Left renal cortex interstitium (tissue), 4 donors: ENCODE results near the gene KRTAP17-1. TPM values are rescaled to one million over a fixed set of nuclear protein-coding genes. Genes with fewer than 3 reads are reported as not detected.

Source experiments
- polyA plus RNA-seq, 4 donors: library from polyadenylated mRNA; unstranded; fragments of 120-200 nt; gene quantifications; one replicate each; pipeline ENCODE4 v1.2.1, GENCODE V29; 2013; ENCODE audit not compliant: insufficient read length in 4 of 4

Gene KRTAP17-1
- polyA plus RNA-seq, 4 donors = not detected

Other genes starting within 250 kb of the KRTAP17-1 start
- gene KRTAP2-4, start 249.8 kb downstream of the KRTAP17-1 start, polyA plus RNA-seq = not detected
- gene KRTAP4-7, start 231.6 kb downstream of the KRTAP17-1 start, polyA plus RNA-seq = not detected
- not detected for gene KRTAP4-8, start 217.6 kb downstream of the KRTAP17-1 start, polyA plus RNA-seq
- not detected for gene KRTAP4-16, start 213.5 kb downstream of the KRTAP17-1 start, polyA plus RNA-seq
- not detected for gene KRTAP4-9, start 210.3 kb downstream of the KRTAP17-1 start, polyA plus RNA-seq
- not detected for gene KRTAP4-11, start 197.3 kb downstream of the KRTAP17-1 start, polyA plus RNA-seq
- not detected for gene KRTAP4-12, start 191.5 kb downstream of the KRTAP17-1 start, polyA plus RNA-seq
- not detected for gene KRTAP4-6, start 175.2 kb downstream of the KRTAP17-1 start, polyA plus RNA-seq
- gene KRTAP4-5, start 165.9 kb downstream of the KRTAP17-1 start, polyA plus RNA-seq = not detected
- gene KRTAP4-4, start 155.0 kb downstream of the KRTAP17-1 start, polyA plus RNA-seq = not detected
- not detected for gene KRTAP4-3, start 147.5 kb downstream of the KRTAP17-1 start, polyA plus RNA-seq
- not detected for gene KRTAP4-2, start 137.5 kb downstream of the KRTAP17-1 start, polyA plus RNA-seq
- gene KRTAP4-1, start 130.8 kb downstream of the KRTAP17-1 start, polyA plus RNA-seq = not detected
- not detected for gene KRTAP9-1, start 125.8 kb downstream of the KRTAP17-1 start, polyA plus RNA-seq
- not detected for gene KRTAP9-2, start 89.1 kb downstream of the KRTAP17-1 start, polyA plus RNA-seq
- not detected for gene KRTAP9-3, start 83.3 kb downstream of the KRTAP17-1 start, polyA plus RNA-seq
- gene KRTAP9-8, start 77.7 kb downstream of the KRTAP17-1 start, polyA plus RNA-seq = not detected
- not detected for gene KRTAP9-4, start 66.0 kb downstream of the KRTAP17-1 start, polyA plus RNA-seq
- not detected for gene KRTAP9-9, start 60.3 kb downstream of the KRTAP17-1 start, polyA plus RNA-seq
- under 1 TPM in 3 of 4 donors, not detected in 1; 0.09 to 0.14 (median 0.10) TPM for gene KRTAP9-6, start 50.3 kb downstream of the KRTAP17-1 start, polyA plus RNA-seq
- not detected for gene KRTAP9-7, start 40.0 kb downstream of the KRTAP17-1 start, polyA plus RNA-seq
- gene KRTAP29-1, start 12.9 kb downstream of the KRTAP17-1 start, polyA plus RNA-seq = not detected
- not detected for gene KRTAP16-1, start 6.4 kb downstream of the KRTAP17-1 start, polyA plus RNA-seq
- not detected for gene KRT33A, start 35.1 kb upstream of the KRTAP17-1 start, polyA plus RNA-seq
- gene KRT33B, start 54.1 kb upstream of the KRTAP17-1 start, polyA plus RNA-seq = not detected
- gene KRT34, start 66.6 kb upstream of the KRTAP17-1 start, polyA plus RNA-seq = not detected
- not detected for gene KRT31, start 81.9 kb upstream of the KRTAP17-1 start, polyA plus RNA-seq
- gene KRT37, start 108.9 kb upstream of the KRTAP17-1 start, polyA plus RNA-seq = not detected
- not detected for gene KRT38, start 125.3 kb upstream of the KRTAP17-1 start, polyA plus RNA-seq
- not detected for gene KRT32, start 151.7 kb upstream of the KRTAP17-1 start, polyA plus RNA-seq
- under 1 TPM in 2 of 4 donors, not detected in 2; 0.10 to 0.14 TPM for gene KRT35, start 165.4 kb upstream of the KRTAP17-1 start, polyA plus RNA-seq
- gene KRT36, start 174.2 kb upstream of the KRTAP17-1 start, polyA plus RNA-seq = not detected
- under 1 TPM; 0.31 to 0.93 (median 0.40) TPM for gene KRT13, start 189.9 kb upstream of the KRTAP17-1 start, polyA plus RNA-seq
- 1 to 10 TPM in 2 of 4 donors, under 1 TPM in 2; 0.49 to 2.6 (median 1.2) TPM for gene KRT15, start 203.2 kb upstream of the KRTAP17-1 start, polyA plus RNA-seq
- gene KRT19, start 212.6 kb upstream of the KRTAP17-1 start, polyA plus RNA-seq = 100 to 1,000 TPM; 165 to 257 (median 212) TPM